Urinary bladder (tissue), 4 donors: ENCODE results near the gene FER. TPM values are rescaled to one million over a fixed set of nuclear protein-coding genes. Genes with fewer than 3 reads are reported as not detected.
"Not testable (repeated sequence)": the region's sequence is repeated elsewhere in the genome, so short reads cannot be mapped to it uniquely, and the experiment has no call there.

ENCODE experiments used
- DNase-seq: peaks from one replicate; pipeline ENCODE4 v3.0.0-alpha.2; 2015; ENCODE audit errors: extremely low spot score
- H3K27ac ChIP-seq: one replicate; pipeline ENCODE4 v1.5.1; 2013; ENCODE audit warnings: low read depth, mild to moderate bottlenecking, moderate library complexity
- H3K36me3 ChIP-seq: one replicate; pipeline ENCODE4 v1.6.1; 2013; ENCODE audit warnings: mild to moderate bottlenecking, moderate library complexity; ENCODE audit not compliant: insufficient read depth
- H3K4me1 ChIP-seq: one replicate; pipeline ENCODE4 v1.6.1; 2013; ENCODE audit warnings: mild to moderate bottlenecking, moderate library complexity; ENCODE audit not compliant: insufficient read depth
- H3K4me3 ChIP-seq: one replicate; pipeline ENCODE4 v1.5.1; 2013; ENCODE audit warnings: low read depth, low read length
- WGBS: extraction: QIAGEN DNeasy Blood & Tissue Kit; methylation state at CpG from one replicate; pipeline ENCODE4 v1.1.7; 2013; 5-methylcytosine and 5-hydroxymethylcytosine counted together
- polyA plus RNA-seq: library from polyadenylated mRNA; stranded (reverse); fragments of 200-250 nt; gene quantifications from one replicate; pipeline ENCODE4 v1.2.3, GENCODE V29; 2013
- total RNA-seq: library from RNA; depleted of rRNA; stranded (reverse); fragments of >200 nt; gene quantifications from one replicate; pipeline ENCODE4 v1.2.3, GENCODE V29; 2014
- donor health status: healthy with polysubstance abuse.
- donor health status: healthy.

The FER gene
- total and polyA plus RNA-seq, 2 donors, result 6.3 to 84.6 TPM

DNA sequence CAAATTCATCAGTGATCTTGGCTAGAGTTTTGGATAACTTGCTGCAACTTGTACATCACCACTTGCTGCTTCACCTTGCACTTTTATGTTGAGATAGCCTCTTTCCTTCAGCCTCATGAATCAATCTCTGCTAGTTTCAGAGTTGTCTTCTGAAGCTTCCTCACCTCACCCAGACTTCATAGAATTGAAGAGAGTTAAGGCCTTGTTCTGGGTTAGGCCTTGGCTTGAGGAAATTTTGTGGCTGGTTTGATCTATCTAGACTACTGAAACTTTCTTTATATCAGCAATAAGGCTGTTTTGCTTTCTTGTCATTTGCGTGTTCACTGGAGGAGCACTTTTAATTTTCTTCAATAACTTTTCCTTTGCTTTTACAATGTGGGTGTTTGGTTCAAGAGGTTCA lies 12.8 kb downstream of the FER start:
- Histone ChIP-seq H3K36me3 (no peaks in the 10 kb centered on the region), H3K27ac (no peak overlapping the region), H3K4me1 (no peaks in the 10 kb centered on the region), H3K4me3 (no peak overlapping the region)
- DNase-seq, result no peak
- WGBS, result 96% methylated on average over 1 of the region's 1 CpG

DNA sequence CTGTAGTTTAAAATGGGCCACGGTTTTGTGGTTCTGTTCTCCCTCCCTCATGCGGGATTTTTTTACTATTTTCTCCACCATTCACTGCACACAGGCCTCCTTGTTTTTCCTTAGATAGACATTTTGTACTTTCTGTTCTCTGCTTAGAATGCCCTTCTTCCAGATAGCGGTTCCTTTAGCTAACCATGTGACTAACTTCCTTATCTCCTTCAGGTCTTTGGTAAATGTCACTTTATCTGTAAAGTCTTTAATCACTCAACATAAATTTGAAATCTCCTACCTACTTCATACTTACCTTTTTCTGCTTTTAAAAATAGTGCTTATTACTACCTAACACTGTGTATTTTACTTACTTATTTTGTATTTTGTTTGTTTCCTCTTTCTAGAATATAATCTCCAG lies 15.0 kb downstream of the FER start:
- no peak overlapping the region for H3K27ac ChIP-seq
- WGBS, result 62% methylated on average over 3 of the region's 3 CpGs
- no peaks in the 10 kb centered on the region for H3K36me3 ChIP-seq
- no peak overlapping the region for H3K4me3 ChIP-seq
- no peak for DNase-seq
- H3K4me1 ChIP-seq, result no peaks in the 10 kb centered on the region

DNA sequence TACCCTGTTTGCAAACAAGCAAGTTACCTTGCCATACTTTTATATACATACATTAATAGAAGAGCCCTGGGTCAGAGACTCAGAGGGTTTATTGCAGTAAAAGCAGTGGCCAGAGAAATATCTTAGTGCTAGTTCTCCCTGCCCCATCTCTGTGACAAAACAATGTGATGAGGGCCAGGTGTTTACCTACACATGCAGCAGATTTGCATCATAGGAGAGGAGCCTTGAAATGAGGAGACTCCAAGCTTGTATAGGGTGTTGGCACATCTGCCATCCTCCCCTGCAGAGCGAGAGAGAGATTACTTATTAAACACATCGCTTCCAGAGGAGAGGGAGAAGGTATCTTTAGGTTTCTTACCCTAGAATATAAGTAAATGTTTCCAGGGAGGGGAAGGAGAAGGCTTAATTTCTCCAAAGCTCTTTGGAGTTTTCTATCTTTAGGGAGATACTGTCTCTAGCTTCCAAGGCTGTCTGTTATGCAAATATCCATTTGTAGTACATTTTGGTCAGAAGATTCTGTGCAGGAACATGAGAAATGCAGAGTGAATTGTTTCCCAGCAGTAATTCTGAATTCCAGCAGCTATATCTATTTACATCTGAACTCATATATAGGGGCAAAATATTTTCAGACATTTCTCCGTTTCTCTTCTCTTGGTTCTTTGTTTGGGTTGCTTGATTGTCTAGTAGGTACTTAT lies 15.7 kb downstream of the FER start:
- H3K4me3 ChIP-seq, result no peak overlapping the region
- WGBS, result 93% methylated on average over 3 of the region's 3 CpGs
- H3K4me1 ChIP-seq, result no peaks in the 10 kb centered on the region
- no peaks in the 10 kb centered on the region for H3K36me3 ChIP-seq
- H3K27ac ChIP-seq, result no peak overlapping the region
- DNase-seq, result no peak

DNA sequence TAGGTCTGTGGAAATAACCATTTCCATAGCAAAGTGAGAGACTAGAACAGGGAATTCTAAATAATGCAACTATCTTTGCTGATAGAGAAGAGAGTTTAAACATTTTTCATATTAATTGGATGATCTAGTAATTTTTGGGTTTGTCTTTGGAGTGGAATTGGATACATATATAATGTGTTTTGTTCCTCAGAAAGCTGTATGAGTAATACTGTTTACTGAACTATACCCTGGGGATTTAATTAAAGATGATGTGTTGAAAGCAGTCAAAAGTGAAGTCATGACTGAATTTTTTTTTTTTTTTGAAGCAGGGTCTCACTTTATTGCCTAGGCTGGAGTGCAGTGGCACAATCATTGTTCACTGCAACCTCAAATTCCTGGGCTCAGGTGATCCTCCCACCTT lies 17.9 kb downstream of the FER start:
- no peak overlapping the region for H3K4me3 ChIP-seq
- no peak for DNase-seq
- no peaks in the 10 kb centered on the region for H3K4me1 ChIP-seq

DNA sequence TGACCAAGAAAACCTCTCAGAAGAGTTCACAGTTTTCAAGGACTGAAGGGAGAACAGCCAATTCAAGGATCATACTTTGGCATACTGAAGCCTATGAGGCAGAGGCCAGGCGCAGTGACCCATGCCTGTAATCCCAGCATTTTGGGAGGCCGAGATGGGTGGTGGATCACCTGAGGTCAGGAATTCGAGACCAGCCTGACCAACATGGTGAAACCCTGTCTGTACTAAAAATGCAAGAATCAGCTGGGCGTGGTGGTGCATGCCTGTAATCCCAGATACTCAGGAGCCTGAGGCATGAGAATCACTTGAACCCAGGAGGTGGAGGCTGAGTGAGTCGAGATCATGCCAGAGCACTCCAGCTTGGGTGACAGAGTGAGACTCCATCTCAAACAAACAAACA lies 19.2 kb downstream of the FER start:
- not testable (repeated sequence) for H3K4me3 ChIP-seq, H3K36me3 ChIP-seq, H3K27ac ChIP-seq, H3K4me1 ChIP-seq, DNase-seq
- WGBS, result 95% methylated on average over 5 of the region's 5 CpGs

More for the DNA sequence above, 17.9 kb downstream of the FER start:
- Histone ChIP-seq H3K36me3 (no peaks in the 10 kb centered on the region), H3K27ac (no peak overlapping the region)

DNA sequence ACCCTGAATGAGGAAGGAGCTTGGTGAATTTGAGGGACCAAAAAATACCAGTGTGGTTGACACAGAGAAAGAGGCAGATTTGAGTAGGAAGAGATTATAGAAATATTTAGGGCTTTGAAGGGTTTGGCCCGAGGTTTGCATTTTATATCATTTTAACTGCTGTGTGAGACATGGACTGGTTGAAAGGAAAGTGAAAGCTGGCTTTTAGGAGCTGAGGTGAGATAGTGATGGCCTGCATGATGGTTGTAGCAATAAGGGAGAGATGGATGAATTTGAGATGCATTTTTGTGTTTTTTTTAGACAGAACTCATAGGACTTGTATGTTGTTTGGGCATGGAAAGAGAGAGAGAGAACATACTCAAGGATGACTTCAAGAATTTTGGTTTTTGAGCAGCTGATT lies 21.7 kb downstream of the FER start:
- Histone ChIP-seq H3K4me1 (no peaks in the 10 kb centered on the region), H3K27ac (no peak overlapping the region), H3K36me3 (no peaks in the 10 kb centered on the region), H3K4me3 (no peak overlapping the region)
- 26% methylated on average over 1 of the region's 1 CpG for WGBS
- no peak for DNase-seq

DNA sequence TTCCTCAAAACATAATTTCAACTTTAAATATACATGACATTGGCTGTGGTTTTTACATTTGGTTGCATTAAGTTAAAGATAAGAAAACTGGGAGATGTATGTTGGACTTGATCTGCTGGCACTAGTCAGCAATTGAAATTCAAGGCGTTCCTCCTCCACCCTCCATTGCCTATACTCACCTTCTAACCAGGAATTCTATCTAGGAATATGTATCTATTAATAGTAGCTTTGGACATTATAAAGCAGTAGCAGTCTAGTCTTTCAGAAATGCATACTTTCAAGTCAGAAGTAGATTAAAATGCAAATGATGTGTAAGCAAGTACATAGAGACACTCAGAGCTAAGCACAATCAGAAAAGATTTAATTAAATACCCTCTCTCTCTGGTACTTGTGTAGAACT lies 24.9 kb downstream of the FER start:
- DNase-seq, result no peak
- H3K4me3 ChIP-seq, result no peak overlapping the region
- no peaks in the 10 kb centered on the region for H3K36me3 ChIP-seq
- WGBS, result 35% methylated on average over 1 of the region's 1 CpG
- H3K27ac ChIP-seq, result no peak overlapping the region
- H3K4me1 ChIP-seq, result no peaks in the 10 kb centered on the region

DNA sequence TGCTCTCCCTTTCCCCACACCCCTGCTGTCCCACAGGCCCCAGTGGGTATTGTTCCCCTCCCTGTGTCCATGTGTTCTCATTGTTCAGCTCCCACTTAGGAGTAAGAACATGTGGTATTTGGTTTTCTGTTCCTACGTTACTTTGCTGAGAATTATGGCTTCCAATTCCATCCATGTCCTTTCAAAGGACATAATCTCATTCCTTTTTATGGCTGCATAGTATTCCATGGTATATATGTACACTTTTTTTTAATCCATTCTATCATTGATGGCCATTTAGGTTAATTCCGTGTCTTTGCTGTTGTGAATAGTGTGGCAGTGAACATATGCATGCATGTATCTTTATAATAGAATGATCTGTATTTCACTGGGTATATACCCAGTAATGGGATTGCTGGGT lies 25.6 kb downstream of the FER start:
- Histone ChIP-seq H3K36me3 (no peaks in the 10 kb centered on the region), H3K27ac (no peak overlapping the region), H3K4me3 (no peak overlapping the region), H3K4me1 (no peaks in the 10 kb centered on the region)
- DNase-seq, result no peak
- 98% methylated on average over 2 of the region's 2 CpGs for WGBS

DNA sequence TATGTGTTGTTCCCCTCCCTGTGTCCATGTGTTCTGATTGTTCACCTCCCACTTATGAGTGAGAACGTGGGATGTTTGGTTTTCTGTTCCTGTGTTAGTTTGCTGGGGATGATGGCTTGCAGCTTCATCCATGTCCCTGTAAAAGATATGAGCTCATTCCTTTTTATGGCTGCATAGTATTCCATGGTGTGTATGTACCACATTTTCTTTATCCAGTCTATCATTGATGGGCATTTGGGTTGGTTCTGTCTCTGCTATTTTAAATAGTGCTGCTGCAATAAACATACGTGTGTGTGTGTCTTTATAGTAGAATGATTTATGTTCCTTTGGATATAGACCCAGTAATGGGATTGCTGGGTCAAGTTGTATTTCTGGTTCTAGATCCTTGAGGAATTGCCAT lies 26.4 kb downstream of the FER start:
- not testable (repeated sequence) for H3K4me3 ChIP-seq, H3K27ac ChIP-seq, DNase-seq, H3K36me3 ChIP-seq, H3K4me1 ChIP-seq
- WGBS, result 92% methylated on average over 2 of the region's 2 CpGs

DNA sequence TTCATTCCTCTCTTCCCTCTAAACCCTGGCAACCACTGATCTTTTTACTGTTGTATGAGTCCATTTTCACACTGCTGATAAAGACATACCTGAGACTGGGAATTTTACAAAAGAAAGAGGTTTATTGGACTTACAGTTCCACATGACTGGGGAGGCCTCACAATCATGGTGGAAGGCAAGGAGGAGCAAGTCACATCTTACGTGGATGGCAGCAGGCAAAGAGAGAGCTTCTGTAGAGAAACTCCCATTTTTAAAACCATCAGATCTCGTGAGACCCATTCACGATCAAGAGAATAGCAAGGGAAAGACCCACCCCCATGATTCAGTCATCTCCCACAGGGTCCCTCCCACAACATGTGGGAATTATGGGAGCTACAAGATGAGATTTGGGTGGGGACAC lies 29.9 kb downstream of the FER start:
- H3K27ac ChIP-seq, H3K4me3 ChIP-seq, H3K36me3 ChIP-seq, DNase-seq, H3K4me1 ChIP-seq: not testable (repeated sequence)
- WGBS, result 99% methylated on average over 3 of the region's 3 CpGs

DNA sequence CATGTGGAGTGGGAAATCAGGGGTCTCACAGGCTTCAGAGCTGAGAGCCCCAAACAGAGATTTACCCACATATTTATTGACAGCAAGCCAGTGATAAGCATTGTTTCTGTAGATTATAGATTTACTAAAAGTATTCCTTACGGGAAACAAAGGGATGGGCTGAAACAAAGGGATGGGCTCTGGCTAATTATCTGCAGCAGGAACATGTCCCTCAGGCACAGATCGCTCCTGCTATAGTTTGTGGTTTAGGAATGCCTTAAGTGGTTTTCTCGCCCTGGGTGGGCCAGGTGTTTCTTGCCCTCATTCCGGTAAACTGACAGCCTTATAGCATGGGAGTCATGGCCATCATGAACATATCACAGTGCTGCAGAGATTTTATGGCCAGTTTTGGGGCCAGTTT lies 36.9 kb downstream of the FER start:
- not testable (repeated sequence) for H3K36me3 ChIP-seq, H3K4me1 ChIP-seq, H3K27ac ChIP-seq, DNase-seq, H3K4me3 ChIP-seq
- 98% methylated on average over 4 of the region's 4 CpGs for WGBS

DNA sequence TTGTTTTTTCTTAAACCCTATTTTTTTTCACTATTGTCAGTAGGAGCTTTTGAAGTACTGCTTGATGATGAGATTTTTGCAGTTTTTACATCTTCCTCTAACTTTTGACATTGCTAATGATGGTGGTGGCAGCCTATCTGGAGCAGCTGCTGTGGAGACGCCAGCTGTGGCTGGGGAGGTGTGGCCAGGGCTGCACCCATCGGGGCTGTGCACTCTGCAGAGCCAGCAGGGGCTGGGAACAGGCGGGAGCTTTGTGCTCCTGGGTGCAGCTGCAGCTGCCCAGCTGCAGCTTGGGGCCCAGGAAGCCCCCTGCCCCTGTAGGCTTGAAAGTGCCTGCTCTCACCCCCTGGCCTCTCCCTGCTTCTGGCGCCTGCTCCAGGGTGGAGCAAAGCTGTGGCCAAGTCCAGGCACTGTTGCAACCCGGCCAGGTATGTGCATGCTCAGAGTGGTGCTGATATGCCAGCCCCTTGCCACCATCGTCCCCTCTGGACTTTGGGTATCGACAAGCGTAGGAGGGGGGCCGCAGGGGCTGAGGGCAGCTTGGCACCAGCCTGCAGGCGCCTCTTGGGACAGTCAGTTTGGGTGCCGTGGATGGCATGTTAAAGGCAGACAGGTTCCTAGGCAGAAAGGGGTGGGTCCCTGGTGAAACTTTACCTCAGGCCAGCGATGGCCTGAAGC lies 39.2 kb downstream of the FER start:
- Histone ChIP-seq H3K4me3 (no peak overlapping the region), H3K4me1 (no peaks in the 10 kb centered on the region), H3K36me3 (no peaks in the 10 kb centered on the region), H3K27ac (no peak overlapping the region)
- no peak for DNase-seq
- WGBS, result 89% methylated on average over 12 of the region's 12 CpGs

DNA sequence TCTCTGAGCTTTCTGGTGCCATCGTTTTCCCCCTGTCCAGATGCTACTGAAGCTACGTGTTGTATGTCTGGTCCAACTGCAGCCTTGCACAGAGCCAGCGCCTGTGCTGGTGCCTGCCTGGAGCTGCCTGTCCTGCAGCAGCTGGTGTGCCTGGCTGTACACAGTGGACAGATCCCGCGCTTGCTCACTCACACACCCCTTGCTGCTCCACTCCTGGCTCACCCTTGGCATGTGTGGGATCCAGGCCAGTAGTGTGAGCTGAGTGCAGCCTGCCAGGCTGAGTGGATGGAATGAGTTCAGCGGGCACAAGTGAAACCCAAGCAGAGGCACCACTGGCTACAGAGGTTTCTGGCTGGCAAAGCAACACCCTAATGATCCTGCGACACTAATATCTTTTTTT lies 40.4 kb downstream of the FER start:
- Histone ChIP-seq H3K4me3 (no peak overlapping the region), H3K4me1 (no peaks in the 10 kb centered on the region), H3K27ac (no peak overlapping the region), H3K36me3 (no peaks in the 10 kb centered on the region)
- DNase-seq, result no peak
- 55% methylated on average over 7 of the region's 7 CpGs for WGBS

DNA sequence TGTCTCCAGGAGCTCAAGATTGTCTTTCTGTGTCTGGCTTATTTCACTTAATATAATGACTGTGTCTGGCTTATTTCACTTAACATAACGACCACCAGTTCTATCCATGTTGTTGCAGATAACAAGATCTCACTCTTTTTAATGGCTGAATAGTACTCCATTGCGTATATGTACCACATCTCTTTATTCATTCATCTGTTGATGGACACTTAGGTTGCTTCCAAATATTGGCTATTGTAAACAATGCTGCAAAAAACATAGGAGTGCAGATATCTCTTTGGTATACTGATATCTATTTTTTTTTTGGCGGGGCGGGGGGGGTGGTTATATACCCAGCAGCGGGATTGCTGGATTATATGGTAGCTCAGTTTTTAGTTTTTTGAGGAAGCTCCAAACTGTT lies 45.5 kb downstream of the FER start:
- no peak overlapping the region for H3K27ac ChIP-seq
- no peak for DNase-seq
- no peak overlapping the region for H3K4me3 ChIP-seq
- H3K36me3 ChIP-seq, result no peaks in the 10 kb centered on the region
- no peaks in the 10 kb centered on the region for H3K4me1 ChIP-seq
- WGBS, result 98% methylated on average over 5 of the region's 5 CpGs
